HCT116 (cell line): ENCODE data around the gene PPP2R1B.

Experiments used
- CTCF ChIP-seq, 3 experiments: fragments of 200-600 bp in 1 of 3; sonication (generic) in 1 of 3; IDR thresholded peaks in 2 of 3; conservative IDR thresholded peaks in 1 of 3; 2 replicates each; pipeline ENCODE4 v1.5.1; 2012 to 2017; ENCODE audit warnings: low read depth in 2 of 3, low read length in 2 of 3, antibody characterized with exemption in 1 of 3, borderline replicate concordance in 1 of 3, control low read depth in 1 of 3, mild to moderate bottlenecking in 1 of 3, mixed read lengths in 1 of 3, mixed run types in 1 of 3, moderate library complexity in 1 of 3; ENCODE audit not compliant: insufficient read depth in 1 of 3
- EZH2 ChIP-seq: fragments of 200-600 bp; sonication (generic); IDR thresholded peaks from 2 replicates; pipeline ENCODE4 v1.6.1; 2017; ENCODE audit warnings: antibody characterized with exemption, mixed run types
- EZH2phosphoT487 ChIP-seq: fragments of 200-600 bp; IDR thresholded peaks from 2 replicates; pipeline ENCODE4 v1.6.1; 2018; ENCODE audit warnings: antibody characterized with exemption, borderline replicate concordance
- JUND ChIP-seq: IDR thresholded peaks from 2 replicates; pipeline ENCODE4 v1.6.1; 2012
- POLR2A ChIP-seq: IDR thresholded peaks from 2 replicates; pipeline ENCODE4 v1.7.0; 2011; ENCODE audit warnings: borderline replicate concordance; ENCODE audit not compliant: insufficient read depth, insufficient read length; ENCODE audit errors: extremely low read depth
- REST ChIP-seq: IDR thresholded peaks from 2 replicates; pipeline ENCODE4 v1.6.1; 2012; ENCODE audit warnings: low read depth
- TCF7L2 ChIP-seq: IDR thresholded peaks from 2 replicates; pipeline ENCODE4 v1.7.0; 2011; ENCODE audit warnings: borderline replicate concordance, inconsistent platforms; ENCODE audit not compliant: insufficient read depth, insufficient read length; ENCODE audit errors: extremely low read depth
- TF ChIP-seq, protein P1 (sequence below): IDR thresholded peaks from 2 replicates; pipeline ENCODE4 v1.6.1; 2012

DNA sequence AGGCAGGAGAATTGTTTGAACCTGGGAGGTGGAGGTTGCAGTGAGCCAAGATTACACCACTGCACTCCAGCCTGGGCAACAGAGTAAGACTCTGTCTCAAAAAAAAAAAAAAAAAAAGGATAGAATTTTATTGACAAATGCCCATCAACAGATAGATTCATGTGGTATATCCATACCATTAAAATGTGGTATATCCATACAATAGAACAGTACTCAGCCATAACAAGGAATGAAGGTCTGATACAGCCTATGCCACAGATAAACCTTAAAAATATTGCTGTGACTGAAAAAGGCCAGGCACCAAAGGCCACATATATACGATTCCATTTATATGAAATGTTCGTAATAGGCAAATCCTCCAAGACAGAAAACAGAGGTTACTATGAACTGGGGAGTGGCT is 45.3 kb upstream of the PPP2R1B start:
- TF ChIP-seq, protein P1, sequence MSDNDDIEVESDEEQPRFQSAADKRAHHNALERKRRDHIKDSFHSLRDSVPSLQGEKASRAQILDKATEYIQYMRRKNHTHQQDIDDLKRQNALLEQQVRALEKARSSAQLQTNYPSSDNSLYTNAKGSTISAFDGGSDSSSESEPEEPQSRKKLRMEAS: no peak
- TF ChIP-seq TCF7L2 (no peak), CTCF (IDR thresholded peaks at IDR 0.05 in 2 of 3, conservative IDR thresholded peaks at IDR 0.05 in 1 of 3; ENCODE audit: borderline replicate concordance in 1 of 3, insufficient read depth in 1 of 3, low read depth in 2 of 3, low read length in 2 of 3) (no peak), POLR2A (no peak), EZH2 (no peak), EZH2phosphoT487 (no peak), JUND (no peak), REST (no peak)
